ENCODE data around the gene STPG4.

The STPG4 gene

DNA sequence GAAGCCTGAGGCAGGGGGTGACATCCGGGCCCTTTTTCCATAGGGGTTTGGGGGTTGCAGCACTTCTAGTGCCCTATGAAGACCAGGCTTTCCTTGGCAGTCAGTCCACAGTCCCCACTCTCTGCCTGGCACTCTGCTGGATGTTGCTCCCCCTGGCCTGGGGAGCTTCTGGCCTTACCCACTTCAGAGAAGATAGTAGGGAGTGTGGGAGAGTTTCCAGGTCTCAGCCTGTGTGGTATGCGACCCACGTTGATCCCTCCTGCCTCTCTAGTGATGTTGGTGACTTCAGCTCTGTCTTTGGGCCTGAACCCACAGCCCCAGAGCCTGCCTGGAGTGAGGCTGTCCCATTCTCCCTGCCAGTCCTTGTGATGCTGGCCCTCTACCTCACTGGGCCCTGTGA is 105.6 kb downstream of the STPG4 start:
- DNase-seq: no peak

DNA sequence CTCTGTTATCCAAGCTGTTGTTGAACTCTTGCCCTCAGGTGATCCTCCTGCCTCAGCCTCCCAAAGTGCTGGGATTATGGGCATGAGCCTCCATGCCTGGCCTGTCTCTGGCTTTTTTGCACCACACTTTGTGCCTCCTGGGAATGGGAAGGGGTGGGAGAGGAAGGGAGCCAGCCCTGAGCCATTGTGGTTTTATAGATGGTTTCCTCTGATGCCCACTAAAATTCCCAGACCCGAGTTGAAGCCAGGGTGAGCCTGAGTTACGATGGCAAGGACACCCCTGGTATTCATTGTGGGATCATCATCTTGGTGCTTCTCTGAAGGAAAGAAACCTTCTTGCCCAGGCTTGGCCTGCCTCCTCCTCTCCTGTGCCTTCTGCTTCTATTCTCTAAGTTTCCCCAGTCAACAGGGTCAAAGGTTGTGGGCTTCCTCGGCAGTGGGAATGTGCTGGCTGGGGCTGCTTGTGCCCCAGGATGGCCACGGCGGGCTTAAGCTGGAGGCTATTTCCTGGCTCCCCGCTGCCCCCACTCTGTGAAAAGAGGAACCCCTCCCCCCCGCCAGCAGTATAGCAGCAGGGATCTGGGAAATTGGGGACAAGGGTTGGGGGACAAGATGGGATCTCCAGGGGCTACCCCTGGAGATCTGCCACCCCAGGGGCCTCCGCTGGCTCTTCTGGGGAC is 106.2 kb downstream of the STPG4 start:
- no peak for DNase-seq

DNA sequence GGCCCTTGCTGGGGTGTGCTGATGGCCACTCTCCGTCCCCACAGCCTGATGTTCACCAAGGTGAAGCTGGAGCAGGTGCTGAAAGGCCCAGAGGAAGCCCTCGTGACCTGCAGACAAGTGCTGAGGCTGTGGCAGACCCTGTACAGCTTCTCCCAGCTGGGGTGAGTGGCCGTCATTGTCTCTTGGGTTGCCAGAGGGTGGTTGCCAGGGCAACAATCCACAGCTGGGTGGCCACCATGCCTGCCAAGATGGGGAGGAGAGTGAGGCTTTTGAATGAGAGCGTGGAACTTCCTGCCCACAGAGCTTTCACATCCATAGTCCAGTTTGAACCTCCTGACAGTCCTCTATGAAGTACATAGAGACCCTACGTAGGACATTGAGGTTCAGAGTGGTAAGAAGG is 108.8 kb downstream of the STPG4 start:
- DNase-seq: no peak

DNA sequence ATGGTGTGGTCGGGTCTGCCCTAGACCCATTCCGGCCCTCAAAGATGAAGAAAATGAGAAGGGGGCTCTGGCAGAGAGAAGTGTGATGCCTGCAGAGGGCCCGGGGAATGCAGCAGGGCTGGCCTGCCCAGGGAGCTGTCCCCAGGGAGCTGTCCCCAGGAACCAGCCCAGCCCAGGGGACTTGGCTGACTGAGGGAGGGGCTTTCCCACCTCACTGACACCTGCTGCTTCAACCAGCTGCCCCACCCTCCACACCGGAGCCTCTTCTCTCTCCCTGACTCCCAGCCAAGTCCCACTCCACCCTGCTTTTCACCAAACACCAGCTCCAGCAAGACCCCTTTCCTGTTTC is 111.2 kb downstream of the STPG4 start:
- no peak for DNase-seq

DNA sequence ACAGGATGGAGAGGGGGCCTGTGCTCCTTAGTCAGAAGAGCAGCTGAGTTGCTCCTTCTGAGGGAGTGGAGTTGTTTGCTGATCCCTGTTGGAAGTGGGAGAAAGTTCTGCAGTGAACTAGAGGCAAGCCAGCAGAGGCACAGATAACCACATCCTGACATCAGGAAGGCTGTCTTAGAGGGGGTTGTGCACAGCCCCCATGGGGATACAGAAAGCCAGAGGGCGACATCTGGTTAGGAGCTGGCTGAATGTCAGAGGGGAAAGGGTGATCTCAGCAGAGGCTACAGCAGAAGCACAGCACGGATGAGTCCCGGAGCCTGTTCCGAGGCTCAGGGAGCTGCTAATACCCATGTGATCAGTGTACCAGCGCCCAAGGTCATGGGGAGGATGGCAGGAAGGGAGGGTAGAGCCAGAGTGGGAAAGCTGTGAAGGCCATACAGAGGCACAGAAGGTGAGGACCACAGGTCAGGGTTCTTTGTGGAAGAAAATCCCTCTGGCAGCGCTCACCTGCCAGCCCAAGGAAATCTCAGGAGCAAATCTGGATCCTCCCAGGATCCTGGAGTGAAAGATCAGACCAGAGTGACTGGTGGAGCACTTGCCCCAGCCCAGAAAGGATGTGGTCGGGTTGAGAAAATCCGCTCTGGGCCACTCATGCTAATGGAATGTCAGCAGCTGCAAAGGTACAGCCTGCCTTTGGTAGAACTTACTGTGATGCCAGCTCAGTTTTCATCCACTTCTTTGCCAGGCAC is 111.8 kb downstream of the STPG4 start:
- DNase-seq: no peak

DNA sequence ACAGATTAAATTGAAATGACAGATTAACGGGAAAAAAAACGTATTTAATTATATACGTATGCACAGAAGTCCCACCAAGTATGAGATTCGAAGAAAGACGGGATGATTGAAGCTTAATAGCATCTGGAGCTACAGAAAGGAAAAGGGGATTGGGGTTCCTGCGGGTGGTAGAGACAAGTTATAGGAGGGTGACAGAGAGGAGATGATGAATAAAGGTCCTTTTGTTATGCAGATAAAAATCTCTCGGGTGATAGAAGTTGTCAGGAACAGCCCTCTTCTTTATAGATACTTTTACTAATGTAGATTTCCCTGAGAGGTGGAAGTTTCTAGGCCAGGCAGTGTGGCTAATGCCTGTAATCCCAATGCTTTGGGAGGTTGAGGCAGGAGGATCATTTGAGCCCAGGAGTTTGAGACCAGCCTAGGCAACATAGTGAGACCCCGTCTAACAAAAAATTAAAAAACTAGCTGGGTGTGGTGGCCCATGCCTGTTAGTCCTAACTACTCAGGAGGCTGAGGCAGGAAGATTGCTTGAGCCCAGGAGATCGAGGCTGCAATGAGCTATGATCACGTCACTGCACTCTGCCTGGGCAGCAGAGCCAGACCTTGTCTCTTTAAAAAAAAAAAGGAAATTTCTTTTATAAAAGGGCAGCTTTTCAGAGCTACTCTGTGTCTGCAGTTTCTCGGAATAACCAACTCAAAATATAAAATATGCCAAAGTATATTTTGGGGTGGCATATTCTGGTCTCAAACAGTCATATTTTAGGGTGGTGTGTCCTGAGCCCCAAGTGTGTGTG is 113.0 kb downstream of the STPG4 start:
- DNase-seq: no peak

DNA sequence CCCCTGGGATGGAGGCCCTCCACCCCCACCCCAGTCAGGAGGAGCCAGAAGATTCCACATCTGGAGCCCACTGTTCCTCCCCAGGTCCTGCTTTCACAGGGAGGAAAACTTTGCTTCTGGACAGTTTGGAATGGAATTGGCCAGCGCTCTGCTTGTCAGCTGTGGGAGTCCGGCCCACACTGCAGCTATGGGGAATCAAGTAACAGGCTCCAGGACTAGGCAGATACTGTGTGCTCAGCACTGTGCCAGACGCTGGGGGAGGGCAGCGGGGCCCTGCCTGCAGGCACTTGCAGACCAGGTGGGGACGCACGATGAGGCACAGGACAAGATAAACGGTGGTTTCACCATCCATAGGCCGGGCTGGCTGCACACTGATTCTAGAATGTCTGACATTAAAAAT is 114.0 kb downstream of the STPG4 start:
- no peak for DNase-seq

DNA sequence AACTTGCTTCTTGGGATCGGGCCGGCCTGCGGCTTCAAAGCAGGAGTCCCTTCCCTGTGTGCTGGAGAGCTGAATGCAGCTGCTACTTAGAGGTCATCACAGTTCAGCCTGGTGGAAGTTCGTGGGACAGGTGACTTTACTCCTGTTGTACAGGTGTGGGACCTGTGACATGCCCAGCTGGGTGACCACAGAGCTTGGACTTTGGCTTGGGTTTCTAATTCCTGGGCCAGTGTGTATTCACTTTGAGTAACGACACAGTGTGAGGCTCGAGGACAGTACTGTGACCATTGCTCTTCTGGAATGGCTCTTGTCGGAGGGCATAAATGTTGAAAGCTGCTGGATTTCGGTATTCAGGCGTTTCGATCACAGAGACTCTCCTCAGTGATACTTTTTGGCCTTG is 114.5 kb downstream of the STPG4 start:
- no peak for DNase-seq

DNA sequence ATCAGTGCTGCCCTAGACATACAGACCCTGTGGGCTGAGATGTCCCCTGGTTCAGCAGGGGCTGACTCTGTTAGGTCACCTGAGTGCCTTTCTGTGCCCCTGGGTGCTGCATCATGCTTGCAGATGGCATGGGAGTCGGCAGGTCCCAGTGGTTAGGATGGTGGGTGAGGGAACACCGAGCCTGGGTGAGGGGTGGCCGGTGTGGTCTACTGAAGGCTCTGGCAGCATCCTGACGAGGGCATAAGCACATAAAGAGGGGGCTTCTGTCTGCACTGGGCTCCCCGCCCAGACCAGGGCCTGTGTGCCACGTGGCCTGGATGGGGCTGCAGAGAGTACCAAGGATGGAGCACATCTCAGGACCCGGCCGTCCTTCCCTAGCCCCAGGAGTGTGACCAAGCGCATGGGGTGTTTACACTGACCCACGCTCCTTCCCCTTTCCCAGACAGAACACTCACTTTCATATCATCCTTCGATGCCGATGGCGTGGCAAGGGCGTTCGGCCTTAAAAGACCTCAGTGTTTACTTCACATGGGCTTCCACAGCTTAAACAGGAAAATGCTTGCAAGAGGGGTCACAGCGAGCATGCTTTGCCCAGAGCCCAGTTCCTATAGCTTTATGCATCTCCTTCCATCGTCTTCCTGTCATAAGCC is 115.1 kb downstream of the STPG4 start:
- no peak for DNase-seq

DNA sequence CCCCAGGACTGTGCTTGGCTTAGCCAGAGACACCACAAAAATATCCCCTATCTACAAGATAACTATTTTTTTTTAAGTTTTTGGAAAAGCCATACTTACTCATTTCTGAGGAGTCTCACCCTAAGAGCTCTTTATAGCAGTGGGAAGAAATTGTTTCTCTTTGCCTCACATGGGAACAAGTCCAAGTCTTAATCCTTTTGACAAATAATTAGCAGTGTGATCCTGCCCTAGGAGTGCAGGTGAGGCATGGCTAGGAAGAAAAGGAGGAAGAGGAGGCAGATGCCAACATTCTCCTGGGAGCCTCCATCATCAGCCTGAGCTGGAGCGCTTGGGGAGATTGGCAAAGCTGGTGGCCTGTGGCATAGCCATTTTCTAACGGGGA is 115.6 kb downstream of the STPG4 start:
- DNase-seq: no peak

DNA sequence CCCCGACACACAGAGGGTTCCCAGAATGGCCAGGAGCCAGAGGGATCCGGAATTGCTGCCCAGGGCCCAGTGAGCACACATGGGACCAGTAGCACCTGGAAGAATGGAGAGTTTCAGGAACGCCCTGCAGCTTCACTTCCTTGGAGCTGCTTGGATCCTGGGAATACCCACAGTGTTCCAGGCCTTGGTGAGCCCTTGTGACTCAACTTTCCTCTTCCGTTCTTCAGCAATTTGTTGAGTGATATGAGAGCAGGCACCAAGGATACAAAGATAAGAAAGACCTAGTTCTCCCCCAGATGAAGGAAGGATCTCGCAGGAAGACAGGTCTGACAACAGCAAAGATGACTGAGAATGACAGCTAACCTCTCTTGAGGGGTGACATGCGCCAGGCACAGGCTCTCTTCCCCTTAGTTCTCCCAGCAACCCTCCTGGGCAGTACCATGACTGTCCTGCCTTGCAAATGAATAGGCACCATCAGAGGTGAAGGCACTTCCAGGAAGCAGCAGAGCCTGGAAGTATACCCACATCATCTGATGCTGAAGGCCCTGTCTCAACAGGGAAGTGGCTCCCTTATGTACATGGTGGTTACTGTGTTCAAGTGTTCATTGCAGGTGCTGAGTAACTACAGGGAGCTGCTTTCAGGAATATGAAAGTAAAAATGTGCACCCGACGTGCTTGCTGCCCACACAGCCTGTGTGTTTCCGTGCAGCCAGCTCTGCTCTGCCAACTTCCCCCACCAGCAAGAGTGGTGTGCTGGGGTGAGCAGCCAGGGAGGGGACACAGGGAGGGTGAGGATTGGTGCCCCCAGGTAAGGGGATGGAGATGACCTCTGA is 116.2 kb downstream of the STPG4 start:
- DNase-seq: peak; percentile 45

DNA sequence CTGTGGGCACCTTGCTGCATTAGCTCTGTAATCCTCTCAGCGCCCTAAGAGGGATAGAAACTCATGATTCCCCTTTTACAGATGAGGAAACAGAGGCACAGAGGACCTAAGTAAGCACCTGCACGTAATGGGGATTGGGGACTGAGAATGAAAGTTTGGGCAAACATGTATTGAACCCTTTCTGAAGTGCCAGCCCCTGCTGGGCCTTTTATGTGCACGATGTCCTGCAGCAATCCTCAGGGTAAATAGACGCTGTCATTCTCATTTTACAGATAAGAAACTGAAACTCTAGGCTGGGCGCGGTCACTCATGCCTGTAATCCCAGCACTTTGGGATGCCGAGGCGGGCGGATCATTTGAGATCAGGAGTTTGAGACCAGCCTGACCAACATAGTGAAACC is 117.4 kb downstream of the STPG4 start:
- DNase-seq: no peak
